GM23338 (cell line): ENCODE results near the gene MAST4. TPM values are rescaled to one million over a fixed set of nuclear protein-coding genes. Genes with fewer than 3 reads are reported as not detected.

ENCODE experiments used
- ATAC-seq: fragments of 200-7000 bp; cut with Tn5 transposase; 3 replicates; pipeline ENCODE4 v1.9.1; 2020
- DNase-seq: peaks from one replicate; pipeline ENCODE4 v3.0.0-alpha.2; 2015; ENCODE audit warnings: low spot score
- H2AFZ ChIP-seq: fragments of 200-600 bp; sonication (generic); 2 replicates; pipeline ENCODE4 v1.8.0; 2016; ENCODE audit warnings: antibody characterized with exemption, mild to moderate bottlenecking, moderate library complexity
- H3F3A ChIP-seq: fragments of 200-600 bp; sonication (generic); replicated peaks from 2 replicates; pipeline ENCODE4 v1.8.0; 2017; ENCODE audit warnings: antibody characterized with exemption, mixed run types, low read depth
- H3K27ac ChIP-seq: fragments of 200-600 bp; sonication (generic); 2 replicates; pipeline ENCODE4 v1.6.1; 2016; ENCODE audit warnings: low read depth
- H3K27me3 ChIP-seq: fragments of 200-600 bp; sonication (generic); 2 replicates; pipeline ENCODE4 v1.8.0; 2016; ENCODE audit warnings: mild to moderate bottlenecking, mixed run types, moderate library complexity; ENCODE audit not compliant: insufficient read depth
- H3K36me3 ChIP-seq: fragments of 200-600 bp; sonication (generic); 2 replicates; pipeline ENCODE4 v1.8.0; 2016; ENCODE audit warnings: mild to moderate bottlenecking; ENCODE audit not compliant: insufficient read depth
- H3K4me1 ChIP-seq: fragments of 200-600 bp; sonication (generic); 2 replicates; pipeline ENCODE4 v1.8.0; 2016; ENCODE audit warnings: mild to moderate bottlenecking, moderate library complexity; ENCODE audit not compliant: insufficient read depth
- H3K4me2 ChIP-seq: fragments of 200-600 bp; sonication (generic); 2 replicates; pipeline ENCODE4 v1.7.1; 2017; ENCODE audit warnings: mixed run types
- H3K4me3 ChIP-seq: fragments of 200-600 bp; sonication (generic); 2 replicates; pipeline ENCODE4 v1.6.1; 2016; ENCODE audit warnings: mixed run types
- H3K79me2 ChIP-seq: fragments of 200-600 bp; sonication (generic); replicated peaks from 2 replicates; pipeline ENCODE4 v1.8.0; 2017; ENCODE audit warnings: mild to moderate bottlenecking; ENCODE audit not compliant: insufficient read depth
- H3K9me2 ChIP-seq: fragments of 200-600 bp; sonication (generic); 2 replicates; pipeline ENCODE4 v1.8.0; 2017; ENCODE audit not compliant: insufficient read depth
- H4K20me1 ChIP-seq: fragments of 200-600 bp; sonication (generic); replicated peaks from 2 replicates; pipeline ENCODE4 v1.8.0; 2017; ENCODE audit warnings: mild to moderate bottlenecking; ENCODE audit not compliant: insufficient read depth
- H3K27ac Mint-ChIP-seq: 2 replicates; pipeline ENCODE4 v1.8.0; 2020; ENCODE audit warnings: inconsistent platforms, mild to moderate bottlenecking, moderate library complexity, mixed read lengths
- H3K27me3 Mint-ChIP-seq: 3 replicates; pipeline ENCODE4 v1.8.0; 2022; ENCODE audit warnings: low read depth, mild to moderate bottlenecking, moderate library complexity, mixed read lengths, inconsistent platforms; ENCODE audit not compliant: insufficient read depth, poor library complexity
- H3K36me3 Mint-ChIP-seq: 3 replicates; pipeline ENCODE4 v1.8.0; 2021; ENCODE audit warnings: low read depth, mild to moderate bottlenecking, inconsistent platforms, moderate library complexity, mixed read lengths
- H3K4me1 Mint-ChIP-seq: 3 replicates; pipeline ENCODE4 v1.8.0; 2020; ENCODE audit warnings: mild to moderate bottlenecking, inconsistent platforms, mixed read lengths
- H3K4me3 Mint-ChIP-seq: 3 replicates; pipeline ENCODE4 v1.8.0; 2021; ENCODE audit warnings: moderate library complexity, mild to moderate bottlenecking, inconsistent platforms, mixed read lengths
- H3K9me3 Mint-ChIP-seq: 3 replicates; pipeline ENCODE4 v1.8.0; 2020; ENCODE audit warnings: moderate library complexity, mild to moderate bottlenecking, inconsistent platforms, mixed read lengths
- CREB1 ChIP-seq: fragments of 250-450 bp; sonication (Bioruptor Pico); IDR thresholded peaks from 2 replicates; pipeline ENCODE4 v1.5.0; 2020; ENCODE audit warnings: low read depth, mild to moderate bottlenecking, moderate library complexity
- EZH2 ChIP-seq: fragments of 200-600 bp; sonication (generic); IDR thresholded peaks from one replicate; pipeline ENCODE4 v1.8.0; 2017; ENCODE audit warnings: antibody characterized with exemption, mild to moderate bottlenecking, low read depth; ENCODE audit not compliant: unreplicated experiment
- JUNB ChIP-seq: IDR thresholded peaks from one replicate; pipeline ENCODE4 v1.6.1; 2016; ENCODE audit warnings: antibody characterized with exemption; ENCODE audit not compliant: unreplicated experiment
- NANOG ChIP-seq: IDR thresholded peaks from 2 replicates; pipeline ENCODE4 v1.6.1; 2016; ENCODE audit warnings: antibody characterized with exemption, borderline replicate concordance
- POLR2AphosphoS5 ChIP-seq: IDR thresholded peaks from 2 replicates; pipeline ENCODE4 v1.6.1; 2016; ENCODE audit warnings: antibody characterized with exemption, low read depth
- ZNF114 ChIP-seq: fragments of 250-450 bp; sonication (Bioruptor Pico); IDR thresholded peaks from 2 replicates; pipeline ENCODE4 v1.5.0; 2020; ENCODE audit warnings: mild to moderate bottlenecking, moderate library complexity
- polyA plus RNA-seq: library from polyadenylated mRNA; unstranded; fragments of >200 nt; fragmentation: Nextera tagmentation; extraction: Ambion mirVana; gene quantifications from 2 replicates; pipeline ENCODE4 v1.2.1, GENCODE V29; 2016
- total RNA-seq: library from RNA; depleted of rRNA; stranded (reverse); fragments of >200 nt; shearing (Covaris generic); gene quantifications from 2 replicates; pipeline ENCODE4 v1.2.3, GENCODE V29; 2014
- TF ChIP-seq, protein P1 (sequence below): IDR thresholded peaks from one replicate; pipeline ENCODE4 v1.6.1; 2018; ENCODE audit warnings: antibody characterized with exemption; ENCODE audit not compliant: unreplicated experiment
- TF ChIP-seq, protein P2 (sequence below), 2 experiments: fragments of 200-600 bp in 1 of 2; sonication (generic) in 1 of 2; conservative IDR thresholded peaks; 2 replicates each; pipeline versions ENCODE4 v1.5.1 to v1.6.1; 2016 to 2017; ENCODE audit warnings: antibody characterized with exemption in 2 of 2, low read depth in 2 of 2, mild to moderate bottlenecking in 2 of 2, moderate library complexity in 1 of 2
- TF ChIP-seq, protein P3 (sequence below): IDR thresholded peaks from 2 replicates; pipeline ENCODE4 v1.6.1; 2016; ENCODE audit warnings: antibody characterized with exemption

The MAST4 gene
- total and polyA plus RNA-seq, 2 experiments from 2014 or later: 3.6 to 8.5 TPM

DNA sequence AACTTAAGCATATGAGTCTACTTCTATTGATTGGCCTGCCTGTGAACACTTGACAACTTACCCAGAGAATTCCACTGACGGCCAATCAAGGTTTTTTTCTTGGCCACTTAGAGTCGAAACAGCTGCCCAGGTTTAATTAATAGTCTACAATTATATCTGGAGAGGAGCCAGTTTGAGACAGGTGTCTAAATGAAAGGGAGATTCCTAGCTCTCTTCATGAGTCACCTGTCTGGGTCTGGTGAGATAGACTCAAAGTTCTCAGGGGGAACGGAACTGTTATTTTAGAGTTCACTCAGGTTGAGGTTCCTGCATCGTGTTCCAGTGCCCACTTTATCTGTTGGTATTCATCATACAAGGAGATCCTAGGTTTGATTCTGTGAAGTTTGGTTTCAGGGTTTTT lies 489.4 kb downstream of the MAST4 start:
- Histone ChIP-seq H3K79me2 (no peaks in the 10 kb centered on the region), H3K4me2 (no peak overlapping the region), H3K27ac (no peak overlapping the region), H3K36me3 (no peaks in the 10 kb centered on the region), H2AFZ (no peak overlapping the region), H3F3A (no peaks in the 10 kb centered on the region), H3K4me3 (no peak overlapping the region), H3K27me3 (no peaks in the 10 kb centered on the region), H3K4me1 (no peaks in the 10 kb centered on the region), H4K20me1 (no peaks in the 10 kb centered on the region), H3K9me2 (no peaks in the 10 kb centered on the region)
- no peak for DNase-seq
- H3K36me3 Mint-ChIP-seq: no peaks in the 10 kb centered on the region
- H3K4me1 Mint-ChIP-seq: peaks cover 6% of the 10 kb centered on the region; the same call in 2 of the 3 replicates
- ATAC-seq: no peak
- TF ChIP-seq, protein P1, sequence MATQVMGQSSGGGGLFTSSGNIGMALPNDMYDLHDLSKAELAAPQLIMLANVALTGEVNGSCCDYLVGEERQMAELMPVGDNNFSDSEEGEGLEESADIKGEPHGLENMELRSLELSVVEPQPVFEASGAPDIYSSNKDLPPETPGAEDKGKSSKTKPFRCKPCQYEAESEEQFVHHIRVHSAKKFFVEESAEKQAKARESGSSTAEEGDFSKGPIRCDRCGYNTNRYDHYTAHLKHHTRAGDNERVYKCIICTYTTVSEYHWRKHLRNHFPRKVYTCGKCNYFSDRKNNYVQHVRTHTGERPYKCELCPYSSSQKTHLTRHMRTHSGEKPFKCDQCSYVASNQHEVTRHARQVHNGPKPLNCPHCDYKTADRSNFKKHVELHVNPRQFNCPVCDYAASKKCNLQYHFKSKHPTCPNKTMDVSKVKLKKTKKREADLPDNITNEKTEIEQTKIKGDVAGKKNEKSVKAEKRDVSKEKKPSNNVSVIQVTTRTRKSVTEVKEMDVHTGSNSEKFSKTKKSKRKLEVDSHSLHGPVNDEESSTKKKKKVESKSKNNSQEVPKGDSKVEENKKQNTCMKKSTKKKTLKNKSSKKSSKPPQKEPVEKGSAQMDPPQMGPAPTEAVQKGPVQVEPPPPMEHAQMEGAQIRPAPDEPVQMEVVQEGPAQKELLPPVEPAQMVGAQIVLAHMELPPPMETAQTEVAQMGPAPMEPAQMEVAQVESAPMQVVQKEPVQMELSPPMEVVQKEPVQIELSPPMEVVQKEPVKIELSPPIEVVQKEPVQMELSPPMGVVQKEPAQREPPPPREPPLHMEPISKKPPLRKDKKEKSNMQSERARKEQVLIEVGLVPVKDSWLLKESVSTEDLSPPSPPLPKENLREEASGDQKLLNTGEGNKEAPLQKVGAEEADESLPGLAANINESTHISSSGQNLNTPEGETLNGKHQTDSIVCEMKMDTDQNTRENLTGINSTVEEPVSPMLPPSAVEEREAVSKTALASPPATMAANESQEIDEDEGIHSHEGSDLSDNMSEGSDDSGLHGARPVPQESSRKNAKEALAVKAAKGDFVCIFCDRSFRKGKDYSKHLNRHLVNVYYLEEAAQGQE: no peak
- TF ChIP-seq, protein P2, sequence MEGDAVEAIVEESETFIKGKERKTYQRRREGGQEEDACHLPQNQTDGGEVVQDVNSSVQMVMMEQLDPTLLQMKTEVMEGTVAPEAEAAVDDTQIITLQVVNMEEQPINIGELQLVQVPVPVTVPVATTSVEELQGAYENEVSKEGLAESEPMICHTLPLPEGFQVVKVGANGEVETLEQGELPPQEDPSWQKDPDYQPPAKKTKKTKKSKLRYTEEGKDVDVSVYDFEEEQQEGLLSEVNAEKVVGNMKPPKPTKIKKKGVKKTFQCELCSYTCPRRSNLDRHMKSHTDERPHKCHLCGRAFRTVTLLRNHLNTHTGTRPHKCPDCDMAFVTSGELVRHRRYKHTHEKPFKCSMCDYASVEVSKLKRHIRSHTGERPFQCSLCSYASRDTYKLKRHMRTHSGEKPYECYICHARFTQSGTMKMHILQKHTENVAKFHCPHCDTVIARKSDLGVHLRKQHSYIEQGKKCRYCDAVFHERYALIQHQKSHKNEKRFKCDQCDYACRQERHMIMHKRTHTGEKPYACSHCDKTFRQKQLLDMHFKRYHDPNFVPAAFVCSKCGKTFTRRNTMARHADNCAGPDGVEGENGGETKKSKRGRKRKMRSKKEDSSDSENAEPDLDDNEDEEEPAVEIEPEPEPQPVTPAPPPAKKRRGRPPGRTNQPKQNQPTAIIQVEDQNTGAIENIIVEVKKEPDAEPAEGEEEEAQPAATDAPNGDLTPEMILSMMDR (conservative IDR thresholded peaks at IDR 0.05; ENCODE audit: low read depth in 2 of 2): no peak
- no peak overlapping the region for H3K4me3 Mint-ChIP-seq
- H3K27me3 Mint-ChIP-seq: no peaks in the 10 kb centered on the region
- H3K27ac Mint-ChIP-seq: no peak overlapping the region
- H3K9me3 Mint-ChIP-seq: no peaks in the 10 kb centered on the region; the same call in 2 of the 3 replicates

DNA sequence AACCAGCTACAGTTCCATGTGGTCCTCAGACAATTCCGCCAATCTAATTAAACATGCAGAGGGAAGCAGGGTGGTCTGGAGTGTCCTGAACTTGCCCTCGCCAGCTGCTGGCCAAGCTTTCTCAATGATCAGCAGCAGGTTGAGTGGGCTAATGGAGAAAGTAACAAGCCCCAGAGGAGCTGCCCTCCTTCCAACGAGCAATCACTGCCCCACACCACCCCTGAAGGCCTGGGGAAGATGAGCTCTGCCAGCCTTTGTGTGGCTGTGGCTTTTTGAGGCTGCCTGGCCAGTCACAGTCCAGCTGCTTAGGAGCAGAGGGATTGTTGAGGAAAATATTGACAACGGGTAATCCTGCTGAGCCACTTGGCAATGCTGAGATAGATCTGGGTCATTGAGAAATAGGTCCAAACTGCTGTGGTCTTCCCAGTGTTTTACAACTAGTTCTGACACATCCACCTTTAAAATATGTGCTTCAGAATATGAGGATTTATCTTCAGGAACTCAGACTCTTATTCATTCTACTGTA lies 493.1 kb downstream of the MAST4 start:
- no peak overlapping the region for H3K27ac ChIP-seq
- H3K79me2 ChIP-seq: no peaks in the 10 kb centered on the region
- H3K4me3 ChIP-seq: no peak overlapping the region
- no peak for DNase-seq
- H3K36me3 ChIP-seq: no peaks in the 10 kb centered on the region
- H3K4me2 ChIP-seq: no peak overlapping the region
- Mint-ChIP-seq H3K4me3 (no peak overlapping the region), H3K27me3 (no peaks in the 10 kb centered on the region), H3K4me1 (peaks cover 22% of the 10 kb centered on the region), H3K9me3 (no peaks in the 10 kb centered on the region; the same call in 2 of the 3 replicates), H3K27ac (no peak overlapping the region), H3K36me3 (no peaks in the 10 kb centered on the region)
- H3K4me1 ChIP-seq: peaks cover 2% of the 10 kb centered on the region
- no peaks in the 10 kb centered on the region for H3K27me3 ChIP-seq
- H2AFZ ChIP-seq: no peak overlapping the region
- ATAC-seq: 0 out of 3 replicates have a peak, but pooled peaks have one; percentile 38
- no peaks in the 10 kb centered on the region for H4K20me1 ChIP-seq
- no peaks in the 10 kb centered on the region for H3K9me2 ChIP-seq
- no peaks in the 10 kb centered on the region for H3F3A ChIP-seq
- no peak for TF ChIP-seq EZH2
- no peak for TF ChIP-seq ZNF114 (CRISPR knock-in tag)
- TF ChIP-seq, protein P2 (conservative IDR thresholded peaks at IDR 0.05; ENCODE audit: low read depth in 2 of 2): no peak
- TF ChIP-seq, protein P3, sequence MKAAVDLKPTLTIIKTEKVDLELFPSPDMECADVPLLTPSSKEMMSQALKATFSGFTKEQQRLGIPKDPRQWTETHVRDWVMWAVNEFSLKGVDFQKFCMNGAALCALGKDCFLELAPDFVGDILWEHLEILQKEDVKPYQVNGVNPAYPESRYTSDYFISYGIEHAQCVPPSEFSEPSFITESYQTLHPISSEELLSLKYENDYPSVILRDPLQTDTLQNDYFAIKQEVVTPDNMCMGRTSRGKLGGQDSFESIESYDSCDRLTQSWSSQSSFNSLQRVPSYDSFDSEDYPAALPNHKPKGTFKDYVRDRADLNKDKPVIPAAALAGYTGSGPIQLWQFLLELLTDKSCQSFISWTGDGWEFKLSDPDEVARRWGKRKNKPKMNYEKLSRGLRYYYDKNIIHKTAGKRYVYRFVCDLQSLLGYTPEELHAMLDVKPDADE: no peak
- TF ChIP-seq JUNB: no peak
- TF ChIP-seq, protein P1: no peak
- no peak for TF ChIP-seq CREB1 (CRISPR knock-in tag)
- no peak for TF ChIP-seq POLR2AphosphoS5
- no peak for TF ChIP-seq NANOG
